Glomerular visceral epithelial cell (primary cell): ENCODE measurements around the gene SORBS2.

Source experiments
- DNase-seq: peaks from one replicate; pipeline ENCODE4 v3.0.0-alpha.2; 2016; ENCODE audit errors: extremely low spot score

Gene SORBS2

GRCh38 chr4:185835336-185835735 is 23.3 kb upstream of the SORBS2 start:
- no peak for DNase-seq

- DNase-seq: no peak
Measured at GRCh38 chr4:185834778-185835177, 22.8 kb upstream of the SORBS2 start.

GRCh38 chr4:185834088-185834487 is 22.1 kb upstream of the SORBS2 start:
- no peak for DNase-seq

DNA sequence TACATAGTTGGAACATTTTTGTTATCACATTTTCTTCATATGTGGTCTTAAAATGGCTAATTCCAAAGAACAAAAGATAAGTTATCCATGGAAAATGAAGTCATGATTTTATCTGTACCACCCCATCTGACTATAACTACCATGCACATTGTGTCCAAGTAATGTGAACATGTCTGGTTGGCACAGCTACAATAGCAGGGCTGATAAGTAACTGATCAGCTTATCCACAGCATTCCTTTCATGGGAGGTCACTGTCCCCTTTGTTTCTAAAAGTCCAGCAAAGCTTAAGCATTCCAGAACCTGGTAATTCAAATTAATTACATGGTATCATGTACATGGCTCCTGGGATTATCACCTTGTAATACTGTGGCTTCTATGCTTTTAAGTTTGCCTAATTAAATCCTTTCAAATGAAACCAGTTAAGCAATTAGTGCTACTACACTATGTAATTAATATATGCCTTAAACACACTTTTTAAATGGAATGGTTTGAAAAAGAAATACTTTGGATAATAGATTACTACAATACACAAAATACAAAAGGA is 21.1 kb upstream of the SORBS2 start:
- peak; percentile 93 for DNase-seq

DNA sequence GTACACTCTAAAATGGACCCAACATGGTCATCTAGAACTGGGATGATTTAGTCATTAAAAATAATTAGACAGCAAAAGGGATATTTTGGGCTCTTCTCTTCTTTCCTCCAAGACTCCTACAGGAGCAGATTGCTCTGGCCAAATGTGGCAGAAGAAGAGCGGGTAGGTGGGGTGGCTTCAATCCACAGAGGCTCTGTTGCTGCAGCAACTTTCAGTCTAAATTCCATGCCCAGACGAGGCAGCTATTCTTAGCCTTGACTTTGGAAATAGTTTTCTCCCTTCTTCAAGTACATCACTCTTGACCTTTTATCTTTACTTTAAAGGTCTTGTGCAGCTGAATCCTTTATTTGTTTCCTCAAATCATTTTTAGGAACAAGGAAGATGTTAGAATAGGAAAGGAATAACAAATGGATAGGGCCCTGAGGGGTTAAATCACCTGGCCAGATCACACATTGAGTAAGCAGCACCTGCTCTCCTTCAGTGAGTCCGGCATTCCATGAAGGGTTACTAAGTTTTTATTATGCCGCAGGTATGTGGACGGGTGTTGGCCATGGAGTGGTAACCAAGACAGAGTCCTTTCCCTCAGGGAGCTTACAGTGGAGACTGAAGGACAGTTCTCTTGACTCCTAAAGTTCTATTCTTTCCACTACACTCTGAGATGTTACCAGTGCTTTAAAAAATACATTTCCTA is 19.3 kb upstream of the SORBS2 start:
- DNase-seq: no peak

DNA sequence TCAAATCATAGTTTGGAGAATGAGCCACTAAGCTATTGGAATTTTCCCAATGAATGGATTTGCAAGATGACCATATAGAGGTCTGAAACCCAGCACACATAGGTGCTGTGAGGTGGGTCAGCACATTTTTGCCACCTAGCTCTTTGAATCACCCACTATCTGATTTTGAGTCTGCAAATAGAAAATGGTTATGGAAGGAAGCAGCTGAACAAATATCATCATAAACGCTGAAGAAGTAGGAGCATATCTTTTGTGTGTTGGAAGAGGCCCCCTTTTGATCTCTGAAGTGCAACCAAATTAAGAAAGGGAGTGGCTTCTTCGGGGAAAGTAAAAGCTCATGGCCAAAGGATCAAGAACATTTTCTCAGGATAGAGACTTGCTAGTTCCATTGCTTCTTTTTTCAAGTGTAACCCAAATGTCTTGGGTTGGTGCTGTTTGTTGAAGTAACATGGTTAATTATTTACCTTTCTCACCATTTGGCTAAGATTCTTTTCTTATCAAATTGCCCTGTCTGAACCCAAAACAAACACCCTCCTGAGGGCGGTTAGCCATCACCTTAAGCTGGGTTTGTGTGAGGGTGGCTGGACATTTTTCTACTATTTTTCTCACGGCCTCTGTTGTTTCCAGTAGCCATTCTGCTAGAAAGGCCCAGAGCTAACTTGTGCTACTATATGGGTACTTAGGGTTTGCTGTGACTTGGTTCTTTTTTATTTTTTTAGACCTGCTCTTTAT is 18.4 kb upstream of the SORBS2 start:
- DNase-seq: no peak

DNA sequence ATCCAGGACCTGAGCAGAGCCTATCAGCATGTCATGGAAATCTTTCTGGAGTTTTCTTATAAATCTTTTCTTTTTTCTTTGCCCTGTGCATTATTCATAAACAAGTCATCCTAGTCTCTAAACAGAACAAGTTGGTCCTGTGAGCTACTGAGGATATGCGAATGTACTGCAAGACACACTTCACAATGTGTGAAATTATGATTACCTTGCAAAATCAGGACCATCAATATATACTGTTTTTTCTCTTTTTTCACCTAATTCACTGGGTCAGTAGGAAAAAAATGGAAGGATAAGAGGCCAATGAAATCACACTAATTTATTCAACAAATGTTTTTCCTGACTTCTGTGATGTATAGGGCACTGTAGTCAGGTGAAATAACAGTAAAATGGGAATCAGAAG is 14.4 kb upstream of the SORBS2 start:
- DNase-seq: no peak

DNA sequence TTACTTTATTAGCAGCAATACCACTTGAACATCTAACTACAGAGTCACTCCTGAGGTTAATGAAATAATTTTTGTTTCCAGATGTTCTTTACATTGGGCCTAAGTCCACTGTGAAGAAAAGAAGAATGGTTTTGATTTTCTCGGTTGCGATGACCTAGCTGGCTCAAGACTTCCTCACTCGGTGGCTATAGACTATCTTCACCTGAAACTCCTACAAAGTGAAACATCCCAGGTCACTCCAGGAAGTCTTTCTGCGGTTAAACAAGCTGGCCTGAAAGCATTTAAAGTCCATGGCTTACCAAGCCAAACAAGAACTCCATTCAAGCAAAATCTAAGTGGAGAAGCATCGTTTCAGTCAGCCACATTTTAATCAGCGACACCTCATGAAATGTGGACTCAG is 13.7 kb upstream of the SORBS2 start:
- no peak for DNase-seq

GRCh38 chr4:185822791-185823190 is 10.8 kb upstream of the SORBS2 start:
- DNase-seq: no peak

DNA sequence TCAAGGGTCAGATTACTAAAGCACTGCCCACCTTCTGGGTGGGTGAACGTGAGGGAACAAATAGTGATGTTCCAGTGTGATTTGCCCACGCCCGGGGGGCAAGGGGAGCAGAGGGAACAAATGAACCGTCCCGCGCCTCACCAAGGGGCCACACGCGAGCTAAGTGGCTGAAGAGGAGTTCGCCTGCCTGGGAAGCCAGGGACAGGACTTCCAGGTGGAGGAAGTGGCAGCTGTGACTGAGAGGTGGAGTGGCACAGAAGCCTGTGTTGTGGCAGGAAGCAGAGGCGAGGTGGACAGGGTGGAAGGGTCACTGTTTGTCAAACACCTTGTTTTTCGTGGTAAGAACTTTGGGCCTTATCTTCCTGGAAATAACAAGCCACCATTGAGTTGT is 9.0 kb upstream of the SORBS2 start:
- DNase-seq: no peak

- DNase-seq: no peak
Measured at GRCh38 chr4:185820146-185821028, 8.4 kb upstream of the SORBS2 start.

DNA sequence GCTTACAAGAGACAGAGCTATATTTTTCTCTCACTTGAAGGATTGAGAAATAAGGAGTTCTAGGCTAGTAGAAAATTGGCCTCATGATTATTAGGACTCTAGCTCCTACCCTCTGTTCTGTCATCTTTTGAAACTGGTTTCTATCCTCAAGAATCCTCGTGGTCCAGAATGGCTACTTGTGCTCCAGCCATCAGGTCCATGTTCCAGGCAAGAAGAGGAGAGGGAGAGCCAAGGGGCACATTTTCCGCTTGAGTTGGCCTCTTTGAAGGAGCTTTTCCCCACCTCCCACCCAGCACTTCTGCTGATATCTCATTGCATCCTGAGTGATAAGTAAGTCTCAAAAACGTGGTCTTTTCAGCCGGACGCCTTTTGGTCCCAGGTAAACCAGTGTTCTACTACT is 7.2 kb upstream of the SORBS2 start:
- DNase-seq: no peak

DNA sequence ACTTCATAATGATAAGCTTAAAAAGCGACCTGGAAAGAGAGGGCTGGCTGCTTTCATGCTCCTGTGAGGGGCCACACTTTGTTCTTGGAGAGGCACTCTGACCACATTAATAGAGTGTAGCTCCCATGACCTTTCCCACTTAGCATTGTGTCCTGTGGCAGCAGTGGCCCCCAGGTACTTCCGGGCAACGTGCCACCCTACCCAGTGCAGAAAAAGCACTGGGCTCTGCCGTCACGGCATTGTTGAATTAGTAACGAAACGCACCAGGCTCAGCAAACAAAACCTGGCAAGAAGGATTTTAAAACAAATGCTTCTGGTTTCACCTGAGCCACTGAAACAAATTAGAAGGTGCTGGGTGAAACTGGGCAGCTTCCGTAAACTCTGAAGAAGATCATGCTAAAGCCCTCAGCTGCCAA is 5.4 kb upstream of the SORBS2 start:
- DNase-seq: no peak

- DNase-seq: no peak
Measured at GRCh38 chr4:185813133-185813532, 1.1 kb upstream of the SORBS2 start.

DNA sequence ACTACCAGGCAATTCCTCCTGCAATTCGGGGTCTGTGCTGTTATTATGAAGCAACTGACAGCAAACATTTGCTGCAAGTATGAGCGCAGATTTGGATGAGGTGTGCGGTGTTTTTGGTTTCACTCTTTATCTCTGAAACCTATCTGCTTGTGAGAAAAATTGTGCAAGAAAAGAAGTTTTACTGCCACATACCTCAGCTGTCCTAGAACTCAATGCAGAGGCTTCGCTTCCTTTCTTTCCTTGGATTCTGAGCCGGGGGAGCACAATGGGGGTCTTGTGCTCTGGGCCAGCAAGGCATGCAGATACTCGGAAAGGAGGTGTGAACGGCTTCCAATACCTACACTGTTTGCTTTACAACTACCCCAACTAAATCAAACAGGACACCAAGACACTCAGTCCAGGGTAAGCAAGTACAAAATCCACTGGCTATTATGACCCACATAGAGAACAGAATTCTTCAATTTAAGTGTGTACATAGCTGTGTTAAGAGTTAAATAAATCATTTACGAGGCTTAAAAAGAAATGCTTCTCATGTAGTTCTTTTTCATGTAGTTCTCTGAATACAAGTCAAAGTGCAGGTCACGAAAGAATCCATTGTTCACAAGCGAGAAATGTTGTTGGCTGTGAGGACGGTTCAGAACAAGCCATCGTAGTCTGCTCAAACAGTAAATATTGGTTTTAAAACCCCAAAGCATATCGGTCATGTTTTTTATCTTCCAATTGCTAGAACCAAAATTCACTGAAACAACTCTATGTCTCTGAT is 1.1 kb downstream of the SORBS2 start:
- peak; percentile 7 for DNase-seq

DNA sequence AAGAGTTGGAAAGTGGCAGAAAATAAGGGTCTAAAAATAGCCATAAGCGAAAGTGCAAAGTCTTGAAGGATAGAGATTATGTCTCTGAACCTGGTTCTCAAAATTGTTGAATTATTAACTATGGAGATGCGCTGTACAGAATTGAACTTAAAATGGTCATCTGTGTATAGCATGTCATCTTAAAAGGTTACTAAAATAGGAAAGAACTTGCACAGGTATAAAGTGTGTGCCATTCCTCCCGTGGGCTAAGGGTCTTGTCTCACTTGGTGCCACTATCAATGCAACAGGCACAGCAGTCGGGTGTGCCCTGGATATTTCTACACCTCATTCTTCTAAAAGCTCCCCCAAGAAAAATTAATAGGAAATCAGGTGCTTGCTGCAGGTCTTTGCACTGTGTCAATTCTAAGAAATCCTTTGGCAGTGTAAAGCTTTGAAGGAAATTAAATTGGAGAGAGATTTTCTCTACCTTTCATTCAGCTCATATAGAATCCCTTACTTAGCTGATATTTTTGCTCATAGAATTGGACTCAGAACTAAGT is 2.4 kb downstream of the SORBS2 start:
- no peak for DNase-seq

DNA sequence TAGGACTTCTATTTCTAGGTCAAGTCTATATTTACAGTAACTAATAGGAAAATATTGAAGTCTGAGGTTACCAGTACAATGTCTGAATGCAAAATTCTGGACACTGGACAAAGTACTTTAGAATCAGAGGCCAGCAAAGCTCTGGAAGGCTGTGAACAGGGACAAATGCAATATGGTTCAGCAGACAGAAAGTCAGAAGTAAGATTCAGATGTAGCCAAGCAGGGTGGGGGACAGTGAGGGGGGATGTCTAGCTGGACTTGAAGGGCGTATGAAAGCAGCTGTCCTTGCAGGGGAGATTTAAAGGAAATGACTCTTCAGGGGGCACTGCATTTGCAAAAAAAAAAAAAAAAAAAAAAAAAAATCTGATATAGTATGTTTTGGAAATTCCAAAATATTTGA is 2.9 kb downstream of the SORBS2 start:
- DNase-seq: no peak

DNA sequence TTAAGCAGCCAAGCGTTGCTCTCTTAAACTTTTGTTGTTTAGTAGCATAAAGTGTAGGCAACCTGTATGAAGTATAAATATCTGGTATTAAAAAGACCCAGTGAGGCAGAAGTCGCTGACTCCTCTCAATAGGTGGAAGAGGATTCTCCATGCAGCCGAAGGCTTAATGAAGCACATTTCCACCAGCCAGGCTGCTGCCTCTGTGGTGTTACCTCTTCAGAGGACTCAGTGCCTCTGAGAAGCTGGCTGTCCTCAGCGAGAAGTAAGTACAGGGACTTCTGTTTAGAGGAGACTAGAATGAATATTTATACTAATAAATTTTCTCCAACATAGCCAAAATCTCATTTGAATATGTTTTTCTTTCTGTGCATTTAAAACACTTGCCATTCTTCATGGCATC is 6.0 kb downstream of the SORBS2 start:
- no peak for DNase-seq

DNA sequence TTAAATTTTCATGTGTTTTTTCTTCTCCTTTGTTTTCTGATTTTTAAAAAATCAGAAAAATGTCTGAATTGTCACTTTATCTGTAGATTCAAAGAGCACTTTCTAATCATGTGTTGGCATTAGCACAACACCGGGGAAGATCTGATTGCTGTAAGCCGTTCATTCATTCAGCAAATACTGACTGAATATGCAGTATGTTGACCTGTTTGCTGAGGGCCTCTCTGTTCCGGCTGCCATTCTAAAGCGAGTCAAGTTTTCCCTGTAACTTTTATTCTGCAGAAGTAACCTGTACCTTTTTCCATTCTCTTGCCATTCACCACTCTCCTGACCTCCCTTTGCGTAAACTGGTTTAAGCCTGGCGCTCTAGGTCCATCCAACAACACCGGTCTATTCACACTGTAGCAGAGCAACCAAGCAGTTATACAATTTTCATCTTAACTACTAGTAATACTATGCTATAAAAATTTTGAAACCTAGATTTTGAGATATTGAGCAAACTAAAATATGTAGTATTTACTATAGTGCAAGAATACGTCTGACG is 6.7 kb downstream of the SORBS2 start:
- DNase-seq: no peak

- DNase-seq: no peak
Measured at GRCh38 chr4:185803022-185803421, 9.0 kb downstream of the SORBS2 start.

- no peak for DNase-seq
Measured at GRCh38 chr4:185801471-185801870, 10.5 kb downstream of the SORBS2 start.
